HG03060 (cell line): ENCODE measurements around the gene STX17.
"Not testable (repeated sequence)": the region's sequence is repeated elsewhere in the genome, so short reads cannot be mapped to it uniquely, and the experiment has no call there.

Source experiments
- ATAC-seq: cut with Tn5 transposase; IDR thresholded peaks from one replicate; pipeline ENCODE4 v1.9.1; 2021; ENCODE audit warnings: low read depth, moderate number of reproducible peaks; ENCODE audit not compliant: unreplicated experiment

STX17 gene

DNA sequence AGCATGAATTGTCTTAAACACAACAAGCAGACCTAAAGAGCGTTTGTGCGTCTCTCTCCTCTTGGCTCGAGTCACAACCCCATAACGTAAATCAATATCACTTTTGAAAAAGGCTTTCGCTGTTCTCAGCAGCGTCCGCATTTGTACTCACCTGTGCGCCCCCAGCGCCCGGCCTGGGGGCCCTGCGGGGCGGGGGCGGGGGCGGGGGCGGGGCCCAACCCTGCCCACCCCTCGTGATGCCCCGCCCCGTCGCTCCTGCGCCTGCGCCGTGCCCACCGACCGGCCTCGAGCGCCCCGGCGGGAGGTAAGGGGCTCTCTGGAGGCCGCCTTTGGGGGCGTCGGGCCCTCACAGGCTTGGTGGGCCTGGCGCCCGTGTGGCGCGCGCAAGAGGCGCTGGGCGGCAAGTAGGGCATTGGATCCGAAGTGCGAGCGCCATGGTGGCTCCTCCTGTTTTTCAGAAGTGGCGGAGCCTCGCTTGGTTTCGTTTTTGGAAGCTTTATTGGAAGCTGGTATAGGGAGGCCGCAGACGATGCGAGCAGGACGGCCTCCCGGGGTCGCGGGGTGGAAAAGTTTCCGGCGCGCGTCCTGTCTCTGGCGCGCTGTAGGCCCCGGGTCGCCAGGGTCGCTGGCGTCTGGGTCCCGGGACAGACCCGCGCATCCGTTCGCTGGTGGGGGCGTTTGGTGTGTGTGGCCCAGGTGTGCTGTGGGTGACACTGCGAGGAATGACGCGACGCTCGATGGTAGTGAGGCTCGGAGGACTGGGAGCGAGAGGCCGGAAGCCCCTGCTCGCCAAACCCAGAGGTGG, at the start of gene STX17:
Gene STX17, plus strand, starts transcription at position 252 of the 805 bp plus-strand sequence. CDS start 8,586 bp downstream, outside the sequence.
- ATAC-seq = no peak

DNA sequence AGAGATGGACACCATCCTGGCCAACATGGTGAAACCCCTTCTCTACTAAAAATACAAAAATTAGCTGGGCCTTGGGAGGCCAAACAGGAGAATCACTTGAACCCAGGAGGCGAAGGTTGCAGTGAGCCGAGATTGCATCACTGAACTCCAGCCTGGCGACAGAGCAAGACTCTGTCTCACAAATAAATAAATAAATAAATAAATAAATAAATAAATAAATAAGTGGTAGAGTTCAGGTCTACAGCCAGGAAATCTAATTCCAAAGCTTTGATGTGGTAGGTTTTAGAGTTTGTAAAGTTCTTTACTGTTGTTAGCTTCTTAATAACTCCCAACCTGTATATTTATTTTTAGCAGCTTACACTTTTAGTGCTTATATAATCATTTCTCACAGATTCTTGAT, 48.9 kb upstream of the STX17 start:
- not testable (repeated sequence) for ATAC-seq

DNA sequence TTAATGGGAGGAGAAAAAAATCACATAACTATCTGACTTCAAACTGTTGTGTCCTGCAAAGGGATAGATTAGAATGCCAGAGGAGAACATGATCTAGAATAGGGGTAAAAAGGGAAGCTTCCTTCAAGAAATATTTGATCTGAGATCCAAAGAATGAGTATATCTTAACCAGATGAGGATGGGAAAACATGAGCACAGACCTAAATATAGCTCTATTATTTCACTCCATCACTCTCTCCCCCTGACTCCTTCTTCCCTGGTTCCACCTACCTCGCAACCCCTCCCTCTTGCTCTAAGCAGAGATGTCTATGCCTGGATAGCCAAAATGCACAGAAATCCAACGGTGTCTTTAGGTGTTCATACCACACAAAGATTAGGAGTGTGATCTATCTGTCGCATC, 48.4 kb upstream of the STX17 start:
- no peak for ATAC-seq

DNA sequence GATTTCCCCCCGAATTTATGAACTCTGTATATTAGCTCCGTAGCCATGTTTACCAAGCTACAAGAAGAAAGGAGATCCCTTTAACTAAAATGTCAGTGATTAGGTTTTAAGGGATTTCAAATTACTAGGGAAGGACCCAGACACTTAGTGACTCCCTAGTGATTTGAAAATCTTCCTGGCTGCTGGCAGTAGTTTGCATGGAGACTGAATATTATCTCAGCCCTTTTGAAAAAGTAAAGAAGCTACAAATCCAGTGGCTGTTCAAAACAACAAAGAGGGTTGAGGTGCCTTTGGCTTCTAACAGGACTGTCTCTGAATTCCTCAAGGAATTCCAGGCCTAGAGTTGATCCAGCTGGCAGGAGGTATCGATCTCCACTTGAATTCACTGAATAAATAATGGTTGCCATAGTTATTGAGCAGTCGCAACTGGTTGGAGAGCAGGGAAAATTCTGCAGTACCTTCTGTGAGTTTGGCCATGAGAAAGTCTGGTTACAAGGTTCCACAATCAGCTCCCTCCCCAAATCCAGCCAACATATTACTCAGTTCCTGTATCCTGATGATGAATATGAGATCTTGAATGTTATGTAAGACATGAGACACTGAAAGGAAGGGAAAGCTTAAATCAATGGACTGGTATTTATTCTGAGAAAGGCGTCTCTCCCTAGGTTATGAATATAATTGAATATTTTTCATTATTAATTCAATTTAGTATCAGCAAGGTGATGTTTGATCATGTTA, 47.0 kb upstream of the STX17 start:
- no peak for ATAC-seq

DNA sequence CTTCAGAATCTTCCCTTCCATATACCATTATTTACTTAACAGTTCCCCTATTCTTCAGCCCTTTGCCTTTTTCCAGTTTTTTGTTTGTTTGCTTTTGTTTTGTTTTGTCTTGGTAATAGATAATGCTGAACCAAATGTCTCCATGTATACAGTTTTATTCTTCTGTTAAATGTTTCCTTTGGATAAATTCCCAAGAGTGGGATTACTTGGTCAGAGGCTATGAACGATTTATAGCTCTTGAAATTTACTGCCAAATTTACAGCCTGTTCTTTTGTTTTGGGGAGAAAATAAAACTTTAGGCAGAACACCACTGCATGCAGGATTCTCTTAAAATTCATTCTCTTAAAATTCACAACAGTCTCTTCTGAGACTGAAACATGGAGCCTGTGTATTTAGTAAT, 46.2 kb upstream of the STX17 start:
- ATAC-seq = no peak

DNA sequence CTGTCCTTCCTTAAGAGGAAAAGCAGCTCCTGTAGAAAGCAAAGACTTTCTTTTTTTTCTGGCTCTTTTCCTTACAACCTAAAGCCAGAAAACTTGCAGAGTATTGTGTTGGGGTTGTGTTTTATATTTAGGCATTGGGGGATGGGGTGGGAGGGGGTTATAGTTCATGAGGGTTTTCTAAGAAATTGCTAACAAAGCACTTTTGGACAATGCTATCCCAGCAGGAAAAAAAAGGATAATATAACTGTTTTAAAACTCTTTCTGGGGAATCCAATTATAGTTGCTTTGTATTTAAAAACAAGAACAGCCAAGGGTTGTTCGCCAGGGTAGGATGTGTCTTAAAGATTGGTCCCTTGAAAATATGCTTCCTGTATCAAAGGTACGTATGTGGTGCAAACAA, 42.5 kb upstream of the STX17 start:
- ATAC-seq = no peak

DNA sequence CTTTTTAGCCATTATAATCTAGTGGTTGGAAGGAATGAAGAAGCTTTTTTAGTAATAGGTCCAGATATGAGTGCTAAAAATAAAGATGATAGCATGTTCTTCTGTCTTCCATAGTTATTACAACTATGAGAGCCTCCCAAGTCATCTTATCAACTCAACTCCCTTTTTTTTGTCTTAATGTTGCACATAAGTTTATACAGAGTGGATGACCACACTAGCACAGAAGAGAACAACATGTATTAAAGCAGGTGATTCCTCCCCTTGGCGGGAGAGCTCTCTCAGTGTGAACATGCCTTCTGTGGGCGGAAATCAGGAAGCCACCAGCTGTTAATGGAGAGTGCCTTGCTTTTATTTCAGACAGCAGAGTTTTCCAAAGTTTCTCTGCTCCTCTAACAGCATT, 40.1 kb upstream of the STX17 start:
- no peak for ATAC-seq

DNA sequence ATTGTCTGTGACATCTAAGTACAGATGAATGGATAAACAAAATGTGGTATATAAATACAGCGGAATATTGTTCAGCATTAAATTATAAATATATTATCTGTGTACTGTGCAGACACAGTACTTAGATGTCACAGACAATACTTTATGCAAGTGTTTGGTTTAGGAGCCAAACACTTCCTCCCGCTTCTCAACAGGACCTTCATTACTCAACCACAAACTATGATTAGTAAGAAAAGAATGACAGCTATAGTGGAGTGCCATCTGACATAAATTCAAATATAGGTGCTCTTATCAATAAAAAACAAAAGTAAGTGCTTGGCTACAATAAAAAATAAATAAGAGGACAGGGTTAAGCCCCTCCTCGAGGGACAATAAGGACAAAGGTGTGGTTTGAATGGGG, 38.9 kb upstream of the STX17 start:
- no peak for ATAC-seq

DNA sequence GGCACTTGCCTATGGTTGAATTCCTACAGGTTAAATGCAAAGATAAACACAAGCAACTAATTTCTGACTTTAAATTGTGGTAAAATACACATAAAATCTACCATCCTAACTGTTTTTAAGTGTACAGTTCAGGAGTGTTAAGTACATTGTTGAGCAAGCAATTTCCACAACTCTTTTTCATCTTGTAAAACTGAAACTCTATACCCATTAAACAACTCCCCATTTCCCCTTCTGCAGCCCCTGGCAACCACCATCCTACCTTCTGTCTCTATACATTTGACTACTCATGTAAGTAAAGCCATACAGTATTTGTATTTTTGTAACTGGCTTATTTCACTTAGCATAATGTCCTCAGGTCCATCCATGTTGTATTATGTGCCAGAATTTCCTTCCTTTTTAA, 38.5 kb upstream of the STX17 start:
- no peak for ATAC-seq

DNA sequence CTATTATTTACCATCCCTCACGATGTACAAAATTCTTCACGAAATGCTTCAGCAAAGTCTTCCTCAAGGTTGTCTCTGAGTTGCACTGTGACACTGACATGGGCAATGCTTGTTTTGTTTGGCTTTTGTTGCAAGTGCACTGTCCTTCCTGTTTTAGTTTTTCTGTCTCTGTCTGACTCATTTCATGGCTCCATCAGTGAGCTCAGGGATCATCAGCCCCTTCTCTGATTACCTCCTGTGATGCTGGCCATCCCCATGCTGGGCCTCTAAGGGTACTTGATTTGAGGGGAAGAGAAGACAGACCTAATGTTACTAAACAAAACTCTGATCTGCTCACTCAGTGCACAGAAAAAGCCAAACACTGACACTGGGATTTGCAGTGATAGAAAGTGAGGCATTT, 37.6 kb upstream of the STX17 start:
- peak; percentile 69 for ATAC-seq

DNA sequence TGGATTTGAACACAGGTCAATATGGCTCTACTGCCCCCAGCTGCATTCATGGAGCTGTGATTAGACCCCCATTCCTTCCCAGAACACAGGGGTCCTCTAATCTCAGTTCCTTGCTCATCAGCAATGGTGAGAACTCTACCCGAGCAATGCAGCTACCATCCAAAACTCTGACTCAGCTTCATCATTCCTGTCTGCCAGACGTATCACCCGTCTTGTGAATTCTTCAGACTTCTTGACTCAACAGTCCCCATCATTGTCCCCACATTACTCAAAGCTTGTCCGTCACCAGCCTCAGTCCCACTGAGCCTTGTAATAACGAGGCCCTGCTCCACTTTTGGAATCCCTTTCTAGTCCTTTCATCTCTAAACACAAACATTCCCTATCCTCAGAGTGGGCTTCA, 36.3 kb upstream of the STX17 start:
- no peak for ATAC-seq

DNA sequence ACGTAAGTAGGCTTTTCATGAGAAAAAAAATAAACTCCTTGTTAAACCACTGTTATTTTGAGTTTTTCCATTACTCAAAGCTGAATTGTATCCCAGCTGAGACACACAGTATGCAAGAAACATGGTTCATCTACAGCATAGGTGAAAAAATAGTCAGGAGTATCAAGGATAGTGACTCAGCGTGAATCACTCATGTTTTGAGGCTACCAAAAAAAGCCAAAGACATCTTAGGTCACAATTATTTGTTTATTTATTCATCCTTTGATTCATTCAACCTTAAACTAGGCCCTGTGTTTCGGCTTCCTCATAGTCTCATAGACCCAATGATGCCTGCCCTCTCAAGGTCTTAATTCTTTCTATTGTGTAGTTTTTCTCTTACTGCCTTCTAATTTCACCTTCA, 32.9 kb upstream of the STX17 start:
- no peak for ATAC-seq

DNA sequence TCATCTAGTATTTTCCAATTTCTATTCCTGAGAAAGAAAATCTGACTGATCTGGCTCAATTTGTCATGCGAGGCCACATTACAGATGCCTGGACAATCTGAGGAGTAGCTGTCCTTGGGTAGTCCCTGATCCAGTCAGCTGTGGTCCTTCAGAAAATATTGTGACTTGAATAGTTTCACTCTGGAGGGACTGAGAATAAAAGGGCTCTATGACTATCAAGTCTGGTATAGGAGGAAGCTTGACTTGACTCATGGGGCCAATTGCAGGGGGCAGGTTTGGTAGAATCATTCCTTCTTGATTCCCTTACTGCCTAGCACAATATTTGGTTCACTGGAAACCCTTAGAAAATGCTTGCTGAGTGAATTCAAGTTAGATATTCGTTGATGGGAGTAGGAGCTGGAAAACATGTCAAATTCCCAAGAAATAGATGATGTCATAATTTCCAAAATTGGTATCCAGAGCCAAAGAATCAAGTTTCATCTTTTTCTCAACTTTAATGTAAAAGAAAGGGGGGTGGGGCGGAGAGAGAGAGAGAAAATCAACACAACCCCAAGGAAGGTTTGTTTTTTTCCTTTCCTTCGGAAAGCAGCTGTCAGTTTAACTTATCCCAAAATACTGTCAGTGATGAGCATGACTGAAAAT, 32.4 kb upstream of the STX17 start:
- no peak for ATAC-seq

DNA sequence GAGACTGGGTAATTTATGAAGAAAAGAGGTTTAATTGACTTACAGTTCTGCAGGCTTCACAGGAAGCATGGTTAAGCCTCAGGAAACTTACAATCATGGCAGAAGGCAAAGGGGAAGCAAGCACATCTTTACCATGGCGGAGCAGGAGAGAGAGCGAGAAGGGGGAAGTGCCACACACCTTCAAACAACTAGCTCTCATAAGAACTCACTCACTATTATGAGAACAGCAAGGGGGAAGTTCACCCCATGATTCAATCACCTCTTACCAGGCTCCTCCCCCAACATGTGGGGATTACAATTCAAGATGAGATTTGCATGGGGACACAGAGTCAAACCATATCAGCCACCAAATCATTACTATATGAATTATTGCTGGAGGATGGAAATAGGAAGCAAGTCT, 30.3 kb upstream of the STX17 start:
- no peak for ATAC-seq

DNA sequence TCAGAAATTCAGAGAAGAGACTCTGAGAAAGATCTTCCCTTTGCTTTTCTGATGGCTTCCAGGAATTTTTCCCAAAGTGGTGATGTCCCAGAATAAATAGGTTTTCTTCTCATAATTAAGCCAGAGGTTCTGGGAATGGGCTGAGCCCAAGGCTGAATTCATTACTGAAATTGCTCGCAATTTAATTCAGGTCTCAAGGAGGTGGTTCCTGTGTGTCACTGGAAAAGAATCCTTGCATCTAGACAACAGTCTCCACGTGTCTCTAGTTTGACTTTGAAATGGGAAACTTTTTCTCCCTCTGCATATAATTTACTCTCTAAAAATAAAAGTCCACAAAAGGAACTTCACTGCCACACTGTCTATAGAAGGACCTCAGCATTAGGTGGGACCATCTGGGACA, 27.8 kb upstream of the STX17 start:
- no peak for ATAC-seq

DNA sequence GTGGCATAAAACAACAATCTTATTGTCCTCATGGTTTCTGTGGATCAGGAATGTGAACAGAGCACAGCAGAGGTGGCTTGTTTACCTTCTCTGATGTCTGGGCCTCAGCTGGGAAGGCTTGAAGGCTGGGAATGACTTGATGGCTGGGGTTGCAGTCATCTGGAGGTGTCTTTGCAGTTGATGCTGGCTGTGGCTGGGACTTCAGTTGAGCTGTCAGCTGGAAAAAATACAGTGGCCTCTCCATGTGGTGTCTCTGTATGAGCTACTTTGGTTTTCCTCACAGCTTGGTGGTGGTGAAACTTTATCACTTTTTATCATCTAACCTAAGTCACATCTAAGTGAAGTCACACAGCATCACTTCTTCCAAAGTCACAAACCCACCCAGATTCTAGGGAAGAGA, 24.7 kb upstream of the STX17 start:
- ATAC-seq = no peak

DNA sequence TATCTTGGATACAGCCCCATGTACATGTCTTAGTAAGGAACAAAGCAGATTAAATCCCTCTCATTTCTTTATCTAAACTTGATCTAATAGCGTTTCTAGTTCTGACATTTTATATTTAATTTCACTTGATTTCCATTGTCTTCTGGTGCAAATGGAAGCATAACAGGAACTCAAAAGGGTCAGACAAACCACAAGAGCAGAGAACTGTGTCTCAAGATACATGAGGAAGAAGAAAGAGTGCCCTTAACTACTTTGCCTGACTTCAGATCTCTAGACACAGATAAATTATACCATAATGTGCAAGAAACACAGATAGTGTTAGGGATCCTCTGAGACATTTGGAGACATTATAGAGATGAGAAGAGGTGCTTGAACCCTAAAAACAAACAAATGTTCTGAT, 20.7 kb upstream of the STX17 start:
- ATAC-seq = no peak

DNA sequence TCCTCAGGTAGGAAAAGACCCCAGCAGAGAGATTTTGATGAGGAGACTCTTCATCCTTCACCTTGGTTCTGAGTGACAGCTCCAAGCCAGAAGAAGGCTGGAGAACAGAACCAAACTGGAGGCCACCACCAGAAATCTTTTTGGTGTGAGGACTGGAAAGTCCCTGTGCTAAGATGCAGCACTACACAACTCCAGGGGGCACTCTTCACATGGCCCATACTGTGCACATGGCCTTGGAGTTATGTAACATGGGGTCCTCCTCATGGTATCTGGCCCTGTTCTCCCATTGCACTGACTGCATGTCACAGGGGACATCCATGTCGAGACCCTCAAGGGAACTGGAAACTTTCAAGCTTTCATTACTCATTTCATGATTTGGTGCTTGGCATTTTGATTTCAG, 17.3 kb upstream of the STX17 start:
- no peak for ATAC-seq

DNA sequence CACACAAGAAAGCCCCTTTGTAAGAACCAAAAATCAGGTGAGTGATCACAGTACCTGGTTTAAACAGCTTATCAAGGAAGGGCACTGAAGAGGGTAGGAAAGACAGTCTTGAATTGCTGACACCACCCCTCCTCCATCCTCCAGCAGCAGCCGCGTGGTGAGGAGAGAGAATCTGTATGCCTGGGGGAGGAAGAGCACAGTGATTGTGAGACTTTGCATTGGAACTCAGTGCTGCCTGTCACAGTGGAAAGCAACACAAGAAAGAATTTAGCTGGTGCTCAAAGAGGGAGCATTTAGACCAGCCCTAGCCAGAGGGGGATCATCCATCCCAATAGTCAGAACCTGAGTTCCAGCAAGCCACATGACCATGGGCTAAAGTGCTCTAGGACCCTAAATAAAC, 11.6 kb upstream of the STX17 start:
- no peak for ATAC-seq

DNA sequence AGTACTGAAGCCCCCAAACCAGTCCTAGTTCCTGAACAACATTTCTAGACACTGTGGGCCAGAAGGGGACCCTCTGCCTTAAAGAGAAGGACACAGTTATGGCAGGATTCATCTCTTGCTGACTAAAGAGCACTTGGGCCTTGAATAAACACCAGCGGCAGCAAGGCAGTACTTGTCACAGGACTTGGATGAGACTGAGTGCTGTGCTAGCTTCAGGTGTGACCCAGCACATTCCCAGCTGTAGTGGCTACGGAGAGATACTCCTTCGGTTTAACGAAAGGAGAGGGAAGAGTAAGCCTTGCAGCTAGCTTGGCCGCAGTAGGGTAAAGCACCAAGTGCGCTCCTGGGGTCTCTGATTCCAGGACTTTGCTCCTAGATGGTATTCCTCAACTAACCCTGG, 10.9 kb upstream of the STX17 start:
- ATAC-seq = no peak

DNA sequence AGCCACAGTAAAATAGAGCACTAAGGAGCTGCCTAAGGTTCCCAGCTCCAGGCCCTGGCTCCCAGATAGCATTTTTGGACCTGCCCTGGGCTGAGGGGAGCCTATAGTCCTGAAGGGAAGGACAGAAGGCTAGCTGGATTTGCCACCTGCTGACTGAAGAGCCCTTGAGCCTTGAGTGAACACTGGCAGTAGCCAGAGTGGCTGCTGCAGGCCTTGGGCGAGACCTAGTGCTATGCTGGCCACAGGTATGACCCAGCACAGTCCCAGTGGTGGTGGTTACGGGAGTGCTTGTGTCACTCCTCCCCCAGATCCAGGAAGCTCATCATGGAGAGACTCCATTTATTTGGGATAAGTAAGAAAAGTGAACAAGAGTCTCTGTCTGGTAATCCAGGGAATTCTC, 10.3 kb upstream of the STX17 start:
- ATAC-seq = no peak

DNA sequence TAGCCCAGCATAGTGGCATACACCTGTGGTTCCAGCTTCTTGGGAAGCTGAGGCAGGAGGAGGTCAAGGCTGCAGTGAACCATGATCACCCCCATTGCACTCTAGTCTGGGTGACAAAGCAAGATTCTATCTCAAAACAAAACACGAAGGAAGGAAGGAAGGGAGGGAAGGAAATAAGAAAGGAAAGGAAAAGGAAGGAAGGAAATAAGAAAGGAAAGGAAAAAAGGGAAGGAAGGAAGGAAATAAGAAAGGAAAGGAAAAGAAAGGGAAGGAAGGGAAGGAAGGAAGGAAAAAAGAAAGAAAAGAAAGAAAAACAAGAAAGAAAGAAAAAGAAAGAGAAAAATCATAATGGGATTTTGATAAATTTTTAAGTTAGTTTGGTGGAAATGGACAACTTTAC, 3.1 kb upstream of the STX17 start:
- ATAC-seq = no peak
